ENCODE results near the gene FBXO5. TPM values are rescaled to one million over a fixed set of nuclear protein-coding genes. Genes with fewer than 3 reads are reported as not detected.

The FBXO5 gene
- 1 to 10 TPM in 5 of 6 experiments, under 1 TPM in 1; 0.97 to 3.0 (median 2.5) TPM for total RNA-seq
- long read RNA-seq, partial matches to known transcripts = 0 of 1 reads
- long read RNA-seq, other reads (novel, unspliced or antisense) = 0 of 1 reads

DNA sequence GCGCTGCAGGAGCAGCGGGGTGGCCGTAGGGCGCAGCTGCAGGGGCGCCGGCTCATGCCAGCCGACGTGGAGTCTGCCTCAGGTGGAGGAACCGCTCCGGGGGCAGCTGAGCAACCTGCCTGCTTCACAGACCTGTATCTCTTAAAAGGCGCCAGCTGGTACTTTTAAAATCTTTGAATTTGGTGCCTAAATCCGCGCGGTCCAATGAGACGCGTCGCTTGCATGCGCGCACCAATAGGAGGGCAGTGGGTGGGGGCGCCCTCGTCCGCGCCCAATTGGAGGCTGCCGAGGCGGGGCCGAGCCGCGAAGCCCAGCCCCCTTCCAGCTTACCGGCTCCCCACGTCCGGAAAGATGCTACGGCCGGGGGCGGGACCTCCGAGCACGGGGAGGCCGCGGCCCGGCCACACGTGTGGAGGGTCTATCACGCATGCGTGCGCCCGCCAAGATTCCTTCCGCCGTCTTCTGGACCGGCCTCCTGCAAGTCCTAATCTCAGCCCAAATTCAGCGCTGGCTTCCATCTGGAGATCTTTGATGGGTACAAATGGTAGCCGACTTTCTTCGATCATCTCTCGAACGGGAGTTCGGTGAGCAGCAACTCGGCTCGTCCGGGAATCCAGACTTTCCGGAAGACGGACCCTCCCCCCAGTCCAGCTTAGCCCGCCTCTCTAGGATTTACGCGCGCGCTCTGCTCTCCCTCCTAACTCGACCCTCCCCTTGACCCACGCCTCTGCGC is at the start of gene FBXO5:
FBXO5 (minus strand) TSS at position 138 of the 733 bp plus-strand sequence; CDS start at position 56, 82 bp downstream.
- H3K36me3 ChIP-seq = no peaks in the 10 kb centered on the region
- peaks cover 0 to 24% (median 8%) of the 10 kb centered on the region in 4 donors for H3K4me1 ChIP-seq
- 0% methylated on average over 12 of the region's 66 CpGs for WGBS (ENCODE audit: insufficient coverage, low coverage, low lambda C conversion rate, missing lambda C conversion rate)
- intact Hi-C loops (cut with DNase I) = no loop called here
- peak; percentile 98 to 99 (median 99) for DNase-seq
- TF ChIP-seq CTCF (IDR thresholded peaks at IDR 0.05) (no peak), POLR2A (IDR thresholded peaks at IDR 0.05) (peak; percentile 82)
- ATAC-seq = peak; percentile 94 to 99 (median 97)
- no peaks in the 10 kb centered on the region for H3K9me3 ChIP-seq
- H3K27ac ChIP-seq = peak within 1 kb of the TSS; percentile 88 to 95 (median 90)
- H3K4me3 ChIP-seq = peak within 1 kb of the TSS; percentile 78 to 88 (median 86)
- no peaks in the 10 kb centered on the region for H3K27me3 ChIP-seq

DNA sequence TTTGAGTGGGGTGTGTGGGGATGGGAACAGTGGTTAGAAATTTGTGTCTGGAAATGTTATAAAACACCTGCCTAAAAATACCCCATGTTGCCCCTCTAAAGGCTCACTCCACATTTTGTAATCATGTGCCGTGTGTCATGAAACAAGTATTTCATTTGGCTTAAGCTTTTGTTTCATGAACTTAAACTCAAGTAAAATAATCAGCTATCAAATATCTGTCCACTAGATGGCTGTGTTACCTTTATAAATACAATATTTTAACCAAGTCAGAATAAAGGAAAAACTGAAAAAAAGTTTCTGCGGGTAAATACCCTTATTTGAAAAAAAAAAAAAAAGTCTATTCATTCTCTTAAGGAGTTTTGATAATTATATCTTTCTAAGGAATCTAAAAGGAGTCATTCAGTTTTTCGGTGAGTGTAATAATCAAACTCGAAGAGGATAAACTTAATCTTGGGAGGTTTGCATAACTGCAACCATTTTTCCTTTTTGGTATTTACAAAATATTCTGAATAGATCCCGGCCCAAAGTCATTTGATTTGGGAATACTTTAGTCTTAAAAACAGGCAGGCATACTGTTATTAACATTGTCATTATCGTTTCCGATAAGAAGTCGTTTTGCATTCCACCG is 49.5 kb upstream of the FBXO5 start:
- Histone ChIP-seq H3K36me3 (no peaks in the 10 kb centered on the region), H3K9me3 (no peaks in the 10 kb centered on the region), H3K27me3 (no peaks in the 10 kb centered on the region), H3K4me1 (peaks cover 0 to 5% (median 0%) of the 10 kb centered on the region in 4 donors), H3K27ac (no peak overlapping the region), H3K4me3 (no peak overlapping the region)
- intact Hi-C loops (cut with DNase I) = loop anchor here (10.0 kb wide), 1 partner anchor 482 kb away; no protein-coding TSS in a partner anchor
- ATAC-seq (peak in 3 of 4 donors; percentile 31 to 72 (median 46)), DNase-seq (no peak)
- no peak for TF ChIP-seq POLR2A (IDR thresholded peaks at IDR 0.05)
- peak; percentile 43 to 55 (median 50) for TF ChIP-seq CTCF (IDR thresholded peaks at IDR 0.05)
- WGBS (ENCODE audit: insufficient coverage, low coverage, low lambda C conversion rate, missing lambda C conversion rate) = 52% methylated on average over 9 of the region's 9 CpGs

DNA sequence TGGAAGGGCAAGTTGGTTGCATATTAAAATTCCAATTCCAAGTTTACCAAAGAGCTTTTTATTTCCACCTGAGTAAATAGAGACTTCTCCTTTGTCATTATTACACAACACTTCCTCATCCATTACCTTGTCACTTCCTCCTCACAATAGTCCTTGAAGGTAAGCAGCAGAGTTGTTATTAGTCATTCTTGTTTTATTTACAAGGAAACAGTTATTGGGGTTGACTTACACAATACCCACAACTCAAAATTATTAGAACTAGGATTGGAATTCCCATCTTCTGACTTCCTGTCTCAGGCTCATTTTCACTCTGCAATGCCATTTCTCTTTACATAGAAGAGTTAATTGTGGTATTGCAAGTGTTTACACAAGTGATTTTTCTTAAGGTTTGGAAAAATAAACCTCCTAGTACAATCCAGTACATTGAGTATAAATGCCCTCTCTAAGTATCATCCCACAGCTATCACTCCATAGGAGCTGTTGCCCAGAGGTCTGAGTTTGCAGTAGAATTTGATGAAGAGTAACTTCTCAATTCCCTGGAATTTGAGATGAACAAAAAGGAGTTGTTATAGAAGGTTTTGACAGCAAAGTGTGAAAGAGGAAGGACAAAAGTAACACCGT is 48.6 kb upstream of the FBXO5 start:
- ATAC-seq = peak in 1 of 4 donors; percentile 26
- WGBS (ENCODE audit: insufficient coverage, low coverage, low lambda C conversion rate, missing lambda C conversion rate) = 30% methylated on average over 1 of the region's 1 CpG
- intact Hi-C loops (cut with DNase I) = loop anchor here (10.0 kb wide), 1 partner anchor 483 kb away; no protein-coding TSS in a partner anchor

More for the DNA sequence above, 48.6 kb upstream of the FBXO5 start:
- Histone ChIP-seq H3K9me3 (no peaks in the 10 kb centered on the region), H3K4me3 (no peak overlapping the region), H3K27me3 (no peaks in the 10 kb centered on the region), H3K27ac (no peak overlapping the region), H3K4me1 (peaks cover 0 to 5% (median 0%) of the 10 kb centered on the region in 4 donors), H3K36me3 (no peaks in the 10 kb centered on the region)
- DNase-seq = no peak
- TF ChIP-seq CTCF (IDR thresholded peaks at IDR 0.05) (no peak), POLR2A (IDR thresholded peaks at IDR 0.05) (no peak)

All from right lobe of liver (tissue), 6 donors.